Trophoblast cell (in vitro differentiated cells and primary cell): Measurements from ENCODE around the gene CCDC121.
"Not testable (repeated sequence)": the region's sequence is repeated elsewhere in the genome, so short reads cannot be mapped to it uniquely, and the experiment has no call there.

Experiments
- DNase-seq, 2 donors: peaks; one replicate each; pipeline ENCODE4 v3.0.0-alpha.2; 2016
- H2AFZ ChIP-seq: 2 replicates; pipeline ENCODE4 v1.6.1; 2013; ENCODE audit warnings: low read length, moderate library complexity, mild to moderate bottlenecking; ENCODE audit not compliant: insufficient read depth, poor library complexity
- H2AK5ac ChIP-seq: 2 replicates; pipeline ENCODE4 v1.6.1; 2013; ENCODE audit warnings: mild to moderate bottlenecking, low read length
- H2BK120ac ChIP-seq: 2 replicates; pipeline ENCODE4 v1.6.1; 2013; ENCODE audit warnings: low read length, mild to moderate bottlenecking, moderate library complexity; ENCODE audit not compliant: insufficient read depth, poor library complexity
- H2BK12ac ChIP-seq: 2 replicates; pipeline ENCODE4 v1.6.1; 2013; ENCODE audit warnings: mild to moderate bottlenecking, low read length, moderate library complexity
- H2BK5ac ChIP-seq: 2 replicates; pipeline ENCODE4 v1.6.1; 2013; ENCODE audit warnings: low read length, low read depth, moderate library complexity, mild to moderate bottlenecking; ENCODE audit not compliant: poor library complexity
- H3K14ac ChIP-seq: 2 replicates; pipeline ENCODE4 v1.6.1; 2013; ENCODE audit warnings: mild to moderate bottlenecking, low read length
- H3K18ac ChIP-seq: 2 replicates; pipeline ENCODE4 v1.6.1; 2013; ENCODE audit warnings: mild to moderate bottlenecking, low read length
- H3K23ac ChIP-seq: 2 replicates; pipeline ENCODE4 v1.6.1; 2013; ENCODE audit warnings: low read length
- H3K27ac ChIP-seq: 2 replicates; pipeline ENCODE4 v1.5.1; 2013; ENCODE audit warnings: low read depth, mild to moderate bottlenecking, inconsistent platforms, low read length, moderate library complexity
- H3K27me3 ChIP-seq: 2 replicates; pipeline ENCODE4 v1.6.1; 2013; ENCODE audit warnings: inconsistent platforms, mild to moderate bottlenecking, low read length, moderate library complexity; ENCODE audit not compliant: insufficient read depth
- H3K36me3 ChIP-seq, 2 experiments: 1 replicate in 1 of 2; 2 replicates in 1 of 2; pipeline ENCODE4 v1.6.1; 2013; ENCODE audit warnings: low read length in 2 of 2, mild to moderate bottlenecking in 2 of 2, moderate library complexity in 1 of 2; ENCODE audit not compliant: insufficient read depth in 2 of 2, control insufficient read depth in 1 of 2
- H3K4ac ChIP-seq: 2 replicates; pipeline ENCODE4 v1.6.1; 2013; ENCODE audit warnings: low read depth, mild to moderate bottlenecking, low read length, moderate library complexity
- H3K4me1 ChIP-seq, 2 experiments: 1 replicate in 1 of 2; 2 replicates in 1 of 2; pipeline ENCODE4 v1.6.1; 2013; ENCODE audit warnings: low read length in 2 of 2, mild to moderate bottlenecking in 2 of 2, moderate library complexity in 1 of 2; ENCODE audit not compliant: insufficient read depth in 2 of 2, control insufficient read depth in 1 of 2
- H3K4me2 ChIP-seq: 2 replicates; pipeline ENCODE4 v1.6.1; 2013; ENCODE audit warnings: inconsistent platforms, mild to moderate bottlenecking, low read length, moderate library complexity
- H3K4me3 ChIP-seq: 2 replicates; pipeline ENCODE4 v1.5.1; 2013; ENCODE audit warnings: mild to moderate bottlenecking, low read depth, low read length, inconsistent platforms
- H3K79me1 ChIP-seq: one replicate; pipeline ENCODE4 v1.6.1; 2013; ENCODE audit warnings: low read length
- H3K79me2 ChIP-seq: 2 replicates; pipeline ENCODE4 v1.6.1; 2013; ENCODE audit warnings: low read length, mild to moderate bottlenecking; ENCODE audit not compliant: control insufficient read depth, insufficient read depth, poor library complexity
- H3K9ac ChIP-seq: 2 replicates; pipeline ENCODE4 v1.6.1; 2013; ENCODE audit warnings: mild to moderate bottlenecking, low read length
- H3K9me3 ChIP-seq: 2 replicates; pipeline ENCODE4 v1.6.1; 2013; ENCODE audit warnings: low read depth, mild to moderate bottlenecking, control low read depth, inconsistent platforms, low read length; ENCODE audit not compliant: insufficient read depth
- H4K12ac ChIP-seq: 2 replicates; pipeline ENCODE4 v1.6.1; 2013; ENCODE audit warnings: low read depth, mild to moderate bottlenecking, low read length, moderate library complexity
- H4K8ac ChIP-seq: 2 replicates; pipeline ENCODE4 v1.6.1; 2013; ENCODE audit warnings: low read depth, mild to moderate bottlenecking, low read length, moderate library complexity
- H4K91ac ChIP-seq: one replicate; pipeline ENCODE4 v1.6.1; 2013; ENCODE audit warnings: low read depth, mild to moderate bottlenecking, low read length, moderate library complexity
- WGBS: extraction: QIAGEN DNeasy Blood & Tissue Kit; methylation state at CpG from one replicate; pipeline ENCODE4 v1.1.7; 2013; ENCODE audit warnings: missing lambda C conversion rate; ENCODE audit not compliant: insufficient read length, insufficient coverage; ENCODE audit errors: extremely low coverage; 5-methylcytosine and 5-hydroxymethylcytosine counted together

Gene CCDC121

GRCh38 chr2:27595412-27595811 lies 33.4 kb downstream of the CCDC121 start:
- H2BK120ac ChIP-seq, H2AK5ac ChIP-seq: not testable (repeated sequence)
- H3K36me3 ChIP-seq, result peaks cover 5 to 12% of the 10 kb centered on the region in 2 experiments

GRCh38 chr2:27594020-27594703 lies 34.6 kb downstream of the CCDC121 start:
- not testable (repeated sequence) for H3K9ac ChIP-seq, H4K12ac ChIP-seq, H4K91ac ChIP-seq, H3K4me1 ChIP-seq, H3K27me3 ChIP-seq, H2BK12ac ChIP-seq, H4K8ac ChIP-seq, H3K27ac ChIP-seq, H3K14ac ChIP-seq, H3K79me1 ChIP-seq, H3K18ac ChIP-seq, H2AK5ac ChIP-seq, H3K4ac ChIP-seq, H2BK120ac ChIP-seq, H3K23ac ChIP-seq, H2AFZ ChIP-seq, H3K4me3 ChIP-seq, H3K79me2 ChIP-seq, H2BK5ac ChIP-seq, DNase-seq, H3K4me2 ChIP-seq
- WGBS, result no CpG with 5 or more reads among the region's 45 CpGs
- H3K36me3 ChIP-seq, result peaks cover 4 to 12% of the 10 kb centered on the region in 2 experiments
- peaks cover 13% of the 10 kb centered on the region for H3K9me3 ChIP-seq

More at GRCh38 chr2:27595412-27595811, 33.4 kb downstream of the CCDC121 start:
- not testable (repeated sequence) for H3K27me3 ChIP-seq, H3K23ac ChIP-seq, H2BK5ac ChIP-seq, H3K27ac ChIP-seq, H4K12ac ChIP-seq, H3K4me2 ChIP-seq, H3K4me1 ChIP-seq, H2BK12ac ChIP-seq, H3K18ac ChIP-seq, H3K4ac ChIP-seq, H2AFZ ChIP-seq, H4K91ac ChIP-seq, DNase-seq, H4K8ac ChIP-seq, H3K9ac ChIP-seq, H3K79me2 ChIP-seq, H3K79me1 ChIP-seq, H3K4me3 ChIP-seq, H3K14ac ChIP-seq
- peaks cover 13% of the 10 kb centered on the region for H3K9me3 ChIP-seq
- WGBS, result no CpG with 5 or more reads among the region's 9 CpGs

GRCh38 chr2:27593240-27593639 lies 35.6 kb downstream of the CCDC121 start:
- Histone ChIP-seq H4K8ac (no peak overlapping the region), H2AK5ac (no peak overlapping the region), H3K9me3 (peaks cover 13% of the 10 kb centered on the region), H2BK12ac (no peak overlapping the region), H4K91ac (no peak overlapping the region), H3K4me2 (no peak overlapping the region), H3K4ac (peak overlapping the region; percentile 40), H2BK120ac (no peak overlapping the region), H3K27me3 (no peaks in the 10 kb centered on the region), H4K12ac (no peak overlapping the region), H3K9ac (no peak overlapping the region), H3K23ac (no peak overlapping the region), H2AFZ (no peak overlapping the region), H3K27ac (no peak overlapping the region), H3K18ac (no peak overlapping the region), H3K4me3 (no peak overlapping the region), H3K79me1 (no peaks in the 10 kb centered on the region), H2BK5ac (no peak overlapping the region), H3K4me1 (no peaks in the 10 kb centered on the region), H3K14ac (no peak overlapping the region), H3K36me3 (peaks cover 4 to 12% of the 10 kb centered on the region in 2 experiments), H3K79me2 (no peaks in the 10 kb centered on the region)
- DNase-seq, result no peak
- no CpG with 5 or more reads among the region's 2 CpGs for WGBS

DNA sequence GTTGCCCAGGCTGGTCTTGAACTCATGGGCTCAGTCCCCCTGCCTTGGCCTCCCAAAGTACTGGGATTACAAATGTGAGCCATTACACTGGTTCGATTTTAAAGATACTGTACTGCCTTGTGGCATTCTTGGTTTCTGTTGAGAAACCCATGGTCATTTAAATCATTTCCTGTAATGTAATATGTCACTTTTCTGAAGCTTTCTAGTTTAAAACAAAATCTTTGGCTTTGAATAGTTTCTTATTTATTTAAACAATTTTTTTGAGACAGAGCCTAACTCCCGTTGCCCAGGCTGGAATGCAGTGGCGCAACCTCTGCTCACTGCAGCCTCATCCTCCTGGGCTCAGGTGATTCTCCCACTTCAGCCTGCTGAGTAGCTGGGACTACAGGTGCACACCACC lies 37.1 kb downstream of the CCDC121 start:
- Histone ChIP-seq H3K79me1 (no peaks in the 10 kb centered on the region), H3K79me2 (no peaks in the 10 kb centered on the region), H3K9me3 (peaks cover 13% of the 10 kb centered on the region), H3K27me3 (no peaks in the 10 kb centered on the region), H3K27ac (no peak overlapping the region), H3K14ac (no peak overlapping the region), H2BK5ac (no peak overlapping the region), H3K23ac (no peak overlapping the region), H3K4me2 (no peak overlapping the region), H3K18ac (no peak overlapping the region), H4K8ac (no peak overlapping the region), H2AFZ (no peak overlapping the region), H4K12ac (no peak overlapping the region), H2AK5ac (no peak overlapping the region), H2BK12ac (no peak overlapping the region), H3K9ac (no peak overlapping the region), H4K91ac (no peak overlapping the region), H3K36me3 (peaks cover 4 to 12% of the 10 kb centered on the region in 2 experiments), H3K4me1 (no peaks in the 10 kb centered on the region), H3K4ac (no peak overlapping the region), H3K4me3 (no peak overlapping the region), H2BK120ac (no peak overlapping the region)
- no CpG with 5 or more reads among the region's 3 CpGs for WGBS
- DNase-seq, result peak; percentile 35 to 60
